Cardiac muscle cell (in vitro differentiated cells and primary cell): Measurements from ENCODE around the gene ZPLD1. TPM values are rescaled to one million over a fixed set of nuclear protein-coding genes. Genes with fewer than 3 reads are reported as not detected.

Experiments used
- DNase-seq, 2 donors: peaks; one replicate each; pipeline versions ENCODE4 v3.0.0 to v3.0.0-alpha.2; 2010 to 2017; ENCODE audit warnings: low read depth in 1 of 2, low spot score in 1 of 2
- H3K27ac ChIP-seq: fragments of 200-600 bp; sonication (generic); 2 replicates; pipeline ENCODE4 v1.5.1; 2016
- H3K27me3 ChIP-seq: fragments of 200-600 bp; sonication (generic); 2 replicates; pipeline ENCODE4 v1.6.0; 2016; ENCODE audit warnings: control low read depth
- H3K36me3 ChIP-seq: fragments of 200-600 bp; sonication (generic); 2 replicates; pipeline ENCODE4 v1.5.1; 2016; ENCODE audit warnings: control low read depth
- H3K4me1 ChIP-seq: fragments of 200-600 bp; sonication (generic); 2 replicates; pipeline ENCODE4 v1.8.1; 2017; ENCODE audit warnings: low read depth, mild to moderate bottlenecking, mixed run types
- H3K4me3 ChIP-seq: fragments of 200-600 bp; sonication (generic); 2 replicates; pipeline ENCODE4 v1.5.1; 2016; ENCODE audit warnings: mild to moderate bottlenecking
- H3K9me3 ChIP-seq: fragments of 200-600 bp; sonication (generic); 2 replicates; pipeline ENCODE4 v1.5.1; 2017; ENCODE audit warnings: low read depth, mild to moderate bottlenecking, control low read depth
- CTCF ChIP-seq: IDR thresholded peaks from 2 replicates; pipeline ENCODE4 v1.5.1; 2012; ENCODE audit warnings: low read depth, mild to moderate bottlenecking, low read length
- polyA plus RNA-seq: library from polyadenylated mRNA; unstranded; fragments of >200 nt; fragmentation: Nextera tagmentation; extraction: Ambion mirVana; gene quantifications from 2 replicates; pipeline ENCODE4 v1.2.1, GENCODE V29; 2016
- total RNA-seq: library from RNA; depleted of rRNA; stranded (reverse); fragments of >200 nt; gene quantifications from 2 replicates; pipeline ENCODE4 v1.2.3, GENCODE V29; 2016

The ZPLD1 gene
- total and polyA plus RNA-seq, 2 experiments from 2014 or later, result 0.60 TPM; not detected in 1

- H3K27me3 ChIP-seq, result no peaks in the 10 kb centered on the region
- H3K4me1 ChIP-seq, result no peaks in the 10 kb centered on the region
- DNase-seq, result no peak
- no peak for TF ChIP-seq CTCF
- H3K36me3 ChIP-seq, result no peaks in the 10 kb centered on the region
- no peak overlapping the region for H3K27ac ChIP-seq
- no peaks in the 10 kb centered on the region for H3K9me3 ChIP-seq
- no peak overlapping the region for H3K4me3 ChIP-seq
Measured at GRCh38 chr3:102398176-102398575, 36.6 kb upstream of the ZPLD1 start.

GRCh38 chr3:102398666-102399065 is 36.1 kb upstream of the ZPLD1 start:
- Histone ChIP-seq H3K27ac (no peak overlapping the region), H3K4me3 (no peak overlapping the region), H3K27me3 (no peaks in the 10 kb centered on the region), H3K4me1 (no peaks in the 10 kb centered on the region), H3K36me3 (no peaks in the 10 kb centered on the region), H3K9me3 (no peaks in the 10 kb centered on the region)
- no peak for TF ChIP-seq CTCF
- DNase-seq, result no peak

- no peaks in the 10 kb centered on the region for H3K36me3 ChIP-seq
- no peak overlapping the region for H3K27ac ChIP-seq
- H3K4me1 ChIP-seq, result no peaks in the 10 kb centered on the region
- TF ChIP-seq CTCF, result no peak
- no peak for DNase-seq
- H3K27me3 ChIP-seq, result no peaks in the 10 kb centered on the region
- H3K9me3 ChIP-seq, result no peaks in the 10 kb centered on the region
- no peak overlapping the region for H3K4me3 ChIP-seq
Measured at GRCh38 chr3:102400142-102400541, 34.7 kb upstream of the ZPLD1 start.

GRCh38 chr3:102400766-102401165 is 34.0 kb upstream of the ZPLD1 start:
- Histone ChIP-seq H3K4me3 (no peak overlapping the region), H3K4me1 (no peaks in the 10 kb centered on the region), H3K36me3 (no peaks in the 10 kb centered on the region), H3K9me3 (no peaks in the 10 kb centered on the region), H3K27ac (no peak overlapping the region), H3K27me3 (no peaks in the 10 kb centered on the region)
- peak in 1 of 2 donors; percentile 15 for DNase-seq
- TF ChIP-seq CTCF, result no peak

- no peak overlapping the region for H3K4me3 ChIP-seq
- H3K27ac ChIP-seq, result no peak overlapping the region
- no peaks in the 10 kb centered on the region for H3K9me3 ChIP-seq
- no peaks in the 10 kb centered on the region for H3K4me1 ChIP-seq
- no peak for TF ChIP-seq CTCF
- no peaks in the 10 kb centered on the region for H3K27me3 ChIP-seq
- DNase-seq, result no peak
- H3K36me3 ChIP-seq, result no peaks in the 10 kb centered on the region
Measured at GRCh38 chr3:102410616-102411015, 24.2 kb upstream of the ZPLD1 start.

- Histone ChIP-seq H3K27ac (no peak overlapping the region), H3K4me3 (no peak overlapping the region), H3K27me3 (no peaks in the 10 kb centered on the region), H3K36me3 (no peaks in the 10 kb centered on the region), H3K4me1 (no peaks in the 10 kb centered on the region), H3K9me3 (no peaks in the 10 kb centered on the region)
- DNase-seq, result peak in 1 of 2 donors; percentile 20
- no peak for TF ChIP-seq CTCF
Measured at GRCh38 chr3:102415553-102415952, 19.3 kb upstream of the ZPLD1 start.
